ENCODE data around the gene TRNT1.

TRNT1 gene

GRCh38 chr3:3134750-3135448 lies 8.2 kb downstream of the TRNT1 start:
- in situ Hi-C loops (cut with HindIII; ENCODE audit: low pct_ligation_motif_present, low sequenced_read_pairs), result no loop called here

DNA sequence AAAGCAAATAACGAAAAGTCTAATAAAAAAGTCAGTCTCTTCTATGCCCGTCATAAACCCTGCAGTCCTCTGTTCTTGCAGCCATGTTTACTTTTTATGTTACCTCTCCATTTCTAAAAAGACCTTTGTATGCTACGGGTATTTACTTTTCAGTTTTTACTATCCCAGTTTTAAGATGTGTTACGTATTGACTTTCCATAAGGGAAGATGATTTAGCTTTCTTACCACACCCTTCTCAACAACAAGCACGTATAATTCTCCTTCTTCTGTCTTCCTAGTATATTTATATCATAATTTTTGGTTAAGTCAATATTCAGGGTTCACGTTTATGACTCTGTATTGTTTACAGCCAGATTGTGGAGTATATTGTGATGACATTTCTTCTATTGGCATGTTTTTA lies 10.8 kb downstream of the TRNT1 start:
- DNase-seq, result no peak
- Histone ChIP-seq H3K36me3 (replicated peaks) (peaks cover 36% of the 10 kb centered on the region), H3K27me3 (replicated peaks) (no peaks in the 10 kb centered on the region), H3K27ac (no peak overlapping the region), H3K4me3 (ENCODE audit: low read depth, low read length) (no peak overlapping the region)
- TF ChIP-seq, protein P1, sequence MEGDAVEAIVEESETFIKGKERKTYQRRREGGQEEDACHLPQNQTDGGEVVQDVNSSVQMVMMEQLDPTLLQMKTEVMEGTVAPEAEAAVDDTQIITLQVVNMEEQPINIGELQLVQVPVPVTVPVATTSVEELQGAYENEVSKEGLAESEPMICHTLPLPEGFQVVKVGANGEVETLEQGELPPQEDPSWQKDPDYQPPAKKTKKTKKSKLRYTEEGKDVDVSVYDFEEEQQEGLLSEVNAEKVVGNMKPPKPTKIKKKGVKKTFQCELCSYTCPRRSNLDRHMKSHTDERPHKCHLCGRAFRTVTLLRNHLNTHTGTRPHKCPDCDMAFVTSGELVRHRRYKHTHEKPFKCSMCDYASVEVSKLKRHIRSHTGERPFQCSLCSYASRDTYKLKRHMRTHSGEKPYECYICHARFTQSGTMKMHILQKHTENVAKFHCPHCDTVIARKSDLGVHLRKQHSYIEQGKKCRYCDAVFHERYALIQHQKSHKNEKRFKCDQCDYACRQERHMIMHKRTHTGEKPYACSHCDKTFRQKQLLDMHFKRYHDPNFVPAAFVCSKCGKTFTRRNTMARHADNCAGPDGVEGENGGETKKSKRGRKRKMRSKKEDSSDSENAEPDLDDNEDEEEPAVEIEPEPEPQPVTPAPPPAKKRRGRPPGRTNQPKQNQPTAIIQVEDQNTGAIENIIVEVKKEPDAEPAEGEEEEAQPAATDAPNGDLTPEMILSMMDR (IDR thresholded peaks at IDR 0.05; ENCODE audit: low read depth, low read length, missing control alignments), result no peak
- in situ Hi-C loops (cut with HindIII; ENCODE audit: low pct_ligation_motif_present, low sequenced_read_pairs), result no loop called here

More at GRCh38 chr3:3134750-3135448, 8.2 kb downstream of the TRNT1 start:
- peak; percentile 36 for DNase-seq
- no peaks in the 10 kb centered on the region for H3K27me3 ChIP-seq (replicated peaks)
- H3K4me3 ChIP-seq (ENCODE audit: low read depth, low read length), result no peak overlapping the region
- TF ChIP-seq, protein P1 (IDR thresholded peaks at IDR 0.05; ENCODE audit: low read depth, low read length, missing control alignments), result no peak
- peaks cover 21% of the 10 kb centered on the region for H3K36me3 ChIP-seq (replicated peaks)
- no peak overlapping the region for H3K27ac ChIP-seq

DNA sequence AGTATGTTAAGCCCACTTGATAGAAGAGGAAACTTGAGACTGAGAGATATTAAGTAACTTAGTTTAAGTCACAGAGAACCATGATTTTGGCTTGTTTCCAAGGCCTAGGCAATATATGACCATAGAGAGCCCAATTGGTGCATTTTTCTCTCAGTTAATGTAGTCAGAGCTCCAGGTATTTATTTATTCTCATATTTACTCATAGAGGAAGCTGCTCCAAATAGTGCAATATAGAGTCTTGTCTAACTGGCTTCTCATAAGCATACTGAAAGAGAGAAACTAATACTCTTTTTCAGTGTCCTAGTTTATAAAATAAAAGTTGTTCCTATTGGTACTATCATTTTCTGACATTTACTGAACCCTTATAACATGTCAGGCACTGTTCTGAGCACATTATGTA lies 15.2 kb downstream of the TRNT1 start:
- in situ Hi-C loops (cut with HindIII; ENCODE audit: low pct_ligation_motif_present, low sequenced_read_pairs), result no loop called here
- DNase-seq, result no peak
- Histone ChIP-seq H3K27me3 (replicated peaks) (no peaks in the 10 kb centered on the region), H3K4me3 (ENCODE audit: low read depth, low read length) (no peak overlapping the region), H3K36me3 (replicated peaks) (peaks cover 56% of the 10 kb centered on the region), H3K27ac (no peak overlapping the region)
- TF ChIP-seq, protein P1 (IDR thresholded peaks at IDR 0.05; ENCODE audit: low read depth, low read length, missing control alignments), result no peak

GRCh38 chr3:3145831-3146230 lies 19.1 kb downstream of the TRNT1 start:
- TF ChIP-seq, protein P1 (IDR thresholded peaks at IDR 0.05; ENCODE audit: low read depth, low read length, missing control alignments), result no peak
- H3K36me3 ChIP-seq (replicated peaks), result peaks cover 71% of the 10 kb centered on the region
- H3K27ac ChIP-seq, result no peak overlapping the region
- no peaks in the 10 kb centered on the region for H3K27me3 ChIP-seq (replicated peaks)
- peak; percentile 24 for DNase-seq
- H3K4me3 ChIP-seq (ENCODE audit: low read depth, low read length), result no peak overlapping the region
- in situ Hi-C loops (cut with HindIII; ENCODE audit: low pct_ligation_motif_present, low sequenced_read_pairs), result no loop called here

DNA sequence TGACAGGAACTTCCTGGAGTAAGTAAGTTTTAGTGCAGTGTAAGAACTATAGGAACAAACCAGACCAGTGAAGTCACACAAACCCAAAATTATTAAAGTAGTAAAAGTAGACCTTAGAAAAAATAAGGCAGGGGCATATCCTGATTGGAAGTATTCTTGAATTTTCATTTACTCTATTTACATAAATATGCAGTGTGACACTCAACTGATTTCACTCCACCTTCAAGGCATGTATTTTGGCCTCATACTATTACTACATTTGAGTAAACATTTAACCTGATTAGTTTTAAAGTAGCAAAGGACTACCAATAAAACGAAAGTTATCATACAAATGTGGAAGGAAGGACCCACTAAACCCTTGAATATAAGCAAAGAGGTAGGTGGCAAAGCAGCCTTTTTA lies 22.8 kb downstream of the TRNT1 start:
- in situ Hi-C loops (cut with HindIII; ENCODE audit: low pct_ligation_motif_present, low sequenced_read_pairs), result no loop called here
- Histone ChIP-seq H3K27ac (no peak overlapping the region), H3K36me3 (replicated peaks) (peaks cover 61% of the 10 kb centered on the region), H3K4me3 (ENCODE audit: low read depth, low read length) (no peak overlapping the region), H3K27me3 (replicated peaks) (no peaks in the 10 kb centered on the region)
- TF ChIP-seq, protein P1 (IDR thresholded peaks at IDR 0.05; ENCODE audit: low read depth, low read length, missing control alignments), result no peak
- no peak for DNase-seq

DNA sequence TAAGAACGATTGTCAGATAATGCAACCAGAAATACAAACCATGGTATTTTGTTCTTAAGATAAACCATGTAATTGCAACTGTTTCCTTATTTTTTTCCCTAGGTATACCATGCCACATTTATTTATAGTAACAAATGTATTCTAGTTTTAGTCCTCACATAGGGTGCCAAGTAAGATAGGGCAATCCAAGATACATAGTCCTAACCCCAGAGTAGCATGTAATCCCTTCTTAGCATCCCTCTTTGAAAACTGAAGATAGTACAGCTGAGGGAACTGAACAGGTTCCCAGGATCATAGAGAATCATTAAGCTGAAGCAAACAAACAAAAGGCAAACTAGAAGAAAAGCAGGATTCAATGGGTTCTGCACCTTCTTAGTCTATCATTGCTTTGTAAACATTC lies 24.8 kb downstream of the TRNT1 start:
- no peak for DNase-seq
- Histone ChIP-seq H3K36me3 (replicated peaks) (peaks cover 59% of the 10 kb centered on the region), H3K27ac (no peak overlapping the region), H3K27me3 (replicated peaks) (no peaks in the 10 kb centered on the region), H3K4me3 (ENCODE audit: low read depth, low read length) (no peak overlapping the region)
- TF ChIP-seq, protein P1 (IDR thresholded peaks at IDR 0.05; ENCODE audit: low read depth, low read length, missing control alignments), result no peak
- in situ Hi-C loops (cut with HindIII; ENCODE audit: low pct_ligation_motif_present, low sequenced_read_pairs), result no loop called here

Data from brain microvascular endothelial cell (primary cell).